ENCODE data around the gene ZNF665. TPM values are rescaled to one million over a fixed set of nuclear protein-coding genes. Genes with fewer than 3 reads are reported as not detected.
"Not testable (repeated sequence)": the region's sequence is repeated elsewhere in the genome, so short reads cannot be mapped to it uniquely, and the experiment has no call there.

ZNF665 gene
- total RNA-seq, 1 donor from 2014 or later = 5.1 TPM

DNA sequence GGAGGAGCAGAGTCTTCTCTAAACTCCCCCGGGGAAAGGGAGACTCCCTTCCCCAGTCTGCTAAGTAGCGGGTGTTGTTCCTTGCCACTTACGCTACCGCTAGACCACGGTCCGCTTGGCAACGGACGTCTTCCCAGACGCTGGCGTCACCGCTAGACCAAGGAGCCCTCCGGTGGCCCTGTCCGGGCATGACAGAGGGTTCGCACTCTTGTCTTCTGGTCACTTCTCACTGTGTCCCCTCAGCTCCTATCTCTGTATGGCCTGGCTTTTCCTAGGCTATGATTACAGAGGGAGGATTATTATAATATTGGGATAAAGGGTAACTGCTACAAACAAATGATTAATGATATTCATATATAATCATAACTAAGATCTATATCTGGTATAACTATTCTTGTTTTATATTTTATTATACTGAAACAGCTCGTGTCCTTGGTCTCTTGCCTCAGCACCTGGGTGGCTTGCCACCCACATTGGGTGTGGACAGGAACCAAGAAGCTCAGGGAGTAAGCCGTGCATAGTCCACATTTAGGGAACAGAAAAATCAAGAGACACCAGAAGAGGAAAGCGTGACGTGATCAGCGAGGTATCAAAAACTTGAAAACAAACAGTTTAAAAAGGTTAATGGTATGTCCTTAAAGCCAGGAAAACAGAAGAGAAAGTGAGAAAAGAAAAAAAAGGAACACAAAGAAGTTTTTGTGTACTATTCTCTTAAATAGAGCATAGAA lies 7.8 kb downstream of the ZNF665 start:
- not testable (repeated sequence) for H3K36me3 Mint-ChIP-seq (ENCODE audit: unreplicated experiment); DNase-seq (ENCODE audit: extremely low spot score, unreplicated experiment); H3K4me3 Mint-ChIP-seq (ENCODE audit: unreplicated experiment); H3K27me3 Mint-ChIP-seq (ENCODE audit: unreplicated experiment); H3K9me3 Mint-ChIP-seq (ENCODE audit: unreplicated experiment)
- peak; percentile 10 for TF ChIP-seq CTCF (IDR thresholded peaks at IDR 0.05)
- Mint-ChIP-seq H3K27ac (ENCODE audit: unreplicated experiment) (peak overlapping the region; percentile 2), H3K4me1 (ENCODE audit: unreplicated experiment) (peaks cover 26% of the 10 kb centered on the region)

DNA sequence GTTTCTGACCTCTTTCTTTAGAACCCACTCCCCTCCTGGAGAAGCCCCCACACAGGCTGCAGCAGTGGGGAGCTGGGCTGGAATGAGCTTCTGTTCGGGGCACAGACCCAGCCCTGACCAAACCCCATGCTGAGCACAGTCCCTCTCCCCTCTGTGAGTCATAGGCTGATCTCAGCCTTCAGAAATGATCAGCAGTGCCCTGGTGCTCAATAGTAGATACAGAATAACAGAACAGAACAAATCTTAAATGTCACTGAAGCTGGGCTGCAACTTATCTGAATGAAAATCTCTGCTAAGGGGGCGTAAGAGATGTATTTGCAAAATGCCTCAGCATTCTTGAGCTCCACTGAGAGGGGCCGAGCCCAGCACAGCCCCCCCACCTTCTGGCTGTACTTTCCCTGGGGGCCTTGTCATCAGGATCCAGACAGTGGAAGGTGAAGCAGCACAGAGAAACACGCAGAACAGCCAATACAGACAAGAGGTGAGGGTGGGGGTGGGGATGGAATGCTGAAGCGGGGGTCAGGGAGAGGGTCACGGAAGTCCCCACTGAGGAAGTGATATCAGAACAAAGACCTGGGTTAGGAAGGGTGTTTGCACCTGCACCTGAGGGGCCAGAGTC lies 9.9 kb downstream of the ZNF665 start:
- TF ChIP-seq CTCF (IDR thresholded peaks at IDR 0.05) = no peak
- H3K4me1 Mint-ChIP-seq (ENCODE audit: unreplicated experiment) = peaks cover 26% of the 10 kb centered on the region
- peaks cover 10% of the 10 kb centered on the region for H3K36me3 Mint-ChIP-seq (ENCODE audit: unreplicated experiment)
- no peaks in the 10 kb centered on the region for H3K27me3 Mint-ChIP-seq (ENCODE audit: unreplicated experiment)
- H3K9me3 Mint-ChIP-seq (ENCODE audit: unreplicated experiment) = peaks cover 4% of the 10 kb centered on the region
- H3K4me3 Mint-ChIP-seq (ENCODE audit: unreplicated experiment) = no peak overlapping the region
- H3K27ac Mint-ChIP-seq (ENCODE audit: unreplicated experiment) = peak overlapping the region; percentile 88
- DNase-seq (ENCODE audit: extremely low spot score, unreplicated experiment) = no peak

- peak; percentile 81 for DNase-seq (ENCODE audit: extremely low spot score, unreplicated experiment)
- H3K4me3 Mint-ChIP-seq (ENCODE audit: unreplicated experiment) = peak overlapping the region; percentile 42
- H3K9me3 Mint-ChIP-seq (ENCODE audit: unreplicated experiment) = peaks cover 4% of the 10 kb centered on the region
- peaks cover 14% of the 10 kb centered on the region for H3K36me3 Mint-ChIP-seq (ENCODE audit: unreplicated experiment)
- no peaks in the 10 kb centered on the region for H3K27me3 Mint-ChIP-seq (ENCODE audit: unreplicated experiment)
- peaks cover 26% of the 10 kb centered on the region for H3K4me1 Mint-ChIP-seq (ENCODE audit: unreplicated experiment)
- no peak for TF ChIP-seq CTCF (IDR thresholded peaks at IDR 0.05)
- peak overlapping the region; percentile 88 for H3K27ac Mint-ChIP-seq (ENCODE audit: unreplicated experiment)
Measured at GRCh38 chr19:53182202-53182601, 11.0 kb downstream of the ZNF665 start.

DNA sequence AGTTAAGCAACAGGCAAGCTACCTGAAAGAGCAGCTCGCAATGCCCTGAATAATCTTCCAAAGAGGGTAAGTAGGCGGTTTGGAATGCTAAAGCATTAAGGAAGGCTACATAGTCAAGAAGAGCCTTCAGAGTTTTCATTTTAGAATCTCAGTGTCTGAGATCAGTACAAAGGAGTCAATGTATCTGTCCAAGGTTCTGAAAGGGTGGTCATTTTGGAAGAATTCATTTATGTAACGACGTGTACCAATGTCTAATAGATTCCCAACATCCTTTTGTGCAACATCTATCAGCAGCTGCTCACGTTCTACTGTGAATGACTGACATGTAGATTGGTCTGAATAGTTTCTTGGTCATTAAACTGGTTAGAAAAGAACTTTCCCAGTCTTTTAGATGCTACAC lies 15.2 kb downstream of the ZNF665 start:
- Mint-ChIP-seq H3K36me3 (ENCODE audit: unreplicated experiment) (peaks cover 26% of the 10 kb centered on the region), H3K27ac (ENCODE audit: unreplicated experiment) (no peak overlapping the region), H3K4me1 (ENCODE audit: unreplicated experiment) (peaks cover 16% of the 10 kb centered on the region), H3K27me3 (ENCODE audit: unreplicated experiment) (no peaks in the 10 kb centered on the region), H3K4me3 (ENCODE audit: unreplicated experiment) (no peak overlapping the region), H3K9me3 (ENCODE audit: unreplicated experiment) (peaks cover 27% of the 10 kb centered on the region)
- no peak for TF ChIP-seq CTCF (IDR thresholded peaks at IDR 0.05)
- no peak for DNase-seq (ENCODE audit: extremely low spot score, unreplicated experiment)

DNA sequence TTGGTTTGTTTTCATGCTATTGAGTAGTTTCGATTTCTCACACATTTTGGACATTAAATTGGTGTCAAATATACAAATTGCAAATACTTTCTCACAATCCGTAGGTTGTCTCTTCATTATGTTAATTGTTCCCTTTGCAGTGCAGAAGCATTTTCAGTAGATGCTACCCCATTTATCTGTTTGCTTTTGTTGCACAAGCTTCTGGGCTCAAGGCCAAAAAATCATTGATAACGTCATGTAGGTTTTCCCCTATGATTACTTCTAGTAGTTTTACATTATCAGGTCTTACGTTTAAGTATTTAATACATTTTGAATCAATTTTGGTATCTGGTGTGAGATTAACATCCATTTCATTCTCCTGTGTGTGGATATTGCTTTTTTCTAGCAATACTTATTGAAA lies 20.3 kb downstream of the ZNF665 start:
- Mint-ChIP-seq H3K4me3 (ENCODE audit: unreplicated experiment) (no peak overlapping the region), H3K9me3 (ENCODE audit: unreplicated experiment) (peaks cover 36% of the 10 kb centered on the region), H3K27ac (ENCODE audit: unreplicated experiment) (no peak overlapping the region), H3K27me3 (ENCODE audit: unreplicated experiment) (no peaks in the 10 kb centered on the region), H3K36me3 (ENCODE audit: unreplicated experiment) (peaks cover 29% of the 10 kb centered on the region), H3K4me1 (ENCODE audit: unreplicated experiment) (no peaks in the 10 kb centered on the region)
- TF ChIP-seq CTCF (IDR thresholded peaks at IDR 0.05) = no peak
- DNase-seq (ENCODE audit: extremely low spot score, unreplicated experiment) = no peak
